Liver (tissue), 9 donors: ENCODE data around the gene PCDHGA3. TPM values are rescaled to one million over a fixed set of nuclear protein-coding genes. Genes with fewer than 3 reads are reported as not detected.
A peak's percentile ranks its signal among the peaks of the same experiment; 100 is the strongest.
"Not testable (repeated sequence)": the region's sequence is repeated elsewhere in the genome, so short reads cannot be mapped to it uniquely, and the experiment has no call there.

Experiments
- DNase-seq: peaks from one replicate; pipeline ENCODE4 v3.0.0-alpha.2; 2017; ENCODE audit warnings: low spot score
- H3K27ac ChIP-seq, 2 donors: one replicate each; pipeline ENCODE4 v1.7.0; 2013; ENCODE audit warnings: inconsistent platforms in 2 of 2, low read length in 2 of 2, control low read depth in 1 of 2, low read depth in 1 of 2, mild to moderate bottlenecking in 1 of 2
- H3K27me3 ChIP-seq, 4 donors: one replicate each; pipeline versions ENCODE4 v1.6.1 to v1.7.0; 2013; ENCODE audit warnings: low read length in 3 of 4, inconsistent platforms in 1 of 4, mild to moderate bottlenecking in 1 of 4, moderate library complexity in 1 of 4; ENCODE audit not compliant: control insufficient read depth in 4 of 4, insufficient read depth in 4 of 4
- H3K36me3 ChIP-seq, 4 donors: one replicate each; pipeline versions ENCODE4 v1.6.1 to v1.7.0; 2013; ENCODE audit warnings: low read length in 3 of 4, mild to moderate bottlenecking in 3 of 4, low read depth in 1 of 4, moderate library complexity in 1 of 4; ENCODE audit not compliant: control insufficient read depth in 4 of 4, insufficient read depth in 3 of 4
- H3K4me1 ChIP-seq, 4 donors: one replicate each; pipeline versions ENCODE4 v1.6.1 to v1.7.0; 2013; ENCODE audit warnings: low read length in 3 of 4, mild to moderate bottlenecking in 3 of 4, moderate library complexity in 1 of 4; ENCODE audit not compliant: control insufficient read depth in 4 of 4, insufficient read depth in 4 of 4
- H3K4me3 ChIP-seq, 3 donors: one replicate each; pipeline versions ENCODE4 v1.6.1 to v1.7.0; 2013; ENCODE audit warnings: low read length in 3 of 3, control low read depth in 1 of 3, low read depth in 1 of 3, mild to moderate bottlenecking in 1 of 3
- H3K9ac ChIP-seq, 2 donors: one replicate each; pipeline ENCODE4 v1.7.0; 2013; ENCODE audit warnings: low read length in 2 of 2, mild to moderate bottlenecking in 2 of 2, moderate library complexity in 2 of 2, control low read depth in 1 of 2, low read depth in 1 of 2
- H3K9me3 ChIP-seq, 4 donors: one replicate each; pipeline versions ENCODE4 v1.6.1 to v1.7.0; 2013; ENCODE audit warnings: low read length in 3 of 4; ENCODE audit not compliant: control insufficient read depth in 4 of 4
- ATF3 ChIP-seq: IDR thresholded peaks from 2 replicates; pipeline ENCODE4 v1.6.1; 2016; ENCODE audit warnings: antibody characterized with exemption
- EGR1 ChIP-seq, 2 donors: IDR thresholded peaks; 2 replicates each; pipeline ENCODE4 v1.6.1; 2016 to 2018; ENCODE audit warnings: antibody characterized with exemption in 2 of 2, low read depth in 2 of 2
- FOXA1 ChIP-seq: IDR thresholded peaks from 2 replicates; pipeline ENCODE4 v1.6.1; 2016; ENCODE audit warnings: antibody characterized with exemption
- FOXA2 ChIP-seq: IDR thresholded peaks from 2 replicates; pipeline ENCODE4 v1.6.1; 2016; ENCODE audit warnings: antibody characterized with exemption
- GABPA ChIP-seq, 2 donors: IDR thresholded peaks in 1 of 2; conservative IDR thresholded peaks in 1 of 2; 2 replicates each; pipeline ENCODE4 v1.6.1; 2016; ENCODE audit warnings: antibody characterized with exemption in 2 of 2, mild to moderate bottlenecking in 1 of 2, moderate library complexity in 1 of 2
- HNF4A ChIP-seq, 2 donors: conservative IDR thresholded peaks; 2 replicates each; pipeline ENCODE4 v1.6.1; 2016; ENCODE audit warnings: antibody characterized with exemption in 2 of 2, mild to moderate bottlenecking in 2 of 2
- HNF4G ChIP-seq: IDR thresholded peaks from 2 replicates; pipeline ENCODE4 v1.6.1; 2016; ENCODE audit warnings: antibody characterized with exemption
- JUND ChIP-seq, 2 donors: IDR thresholded peaks; 2 replicates each; pipeline ENCODE4 v1.6.1; 2016; ENCODE audit warnings: antibody characterized with exemption in 2 of 2
- MAX ChIP-seq: IDR thresholded peaks from 2 replicates; pipeline ENCODE4 v1.6.1; 2016; ENCODE audit warnings: antibody characterized with exemption
- NR2F2 ChIP-seq: IDR thresholded peaks from 2 replicates; pipeline ENCODE4 v1.6.1; 2016; ENCODE audit warnings: antibody characterized with exemption
- RAD21 ChIP-seq, 2 donors: IDR thresholded peaks; 2 replicates each; pipeline ENCODE4 v1.6.1; 2016; ENCODE audit warnings: antibody characterized with exemption in 2 of 2, mild to moderate bottlenecking in 2 of 2
- REST ChIP-seq: IDR thresholded peaks from 2 replicates; pipeline ENCODE4 v1.6.1; 2016; ENCODE audit warnings: antibody characterized with exemption, mild to moderate bottlenecking
- RXRA ChIP-seq, 2 donors: IDR thresholded peaks; 2 replicates each; pipeline ENCODE4 v1.6.1; 2017 to 2018; ENCODE audit warnings: antibody characterized with exemption in 2 of 2, mild to moderate bottlenecking in 1 of 2
- SP1 ChIP-seq: IDR thresholded peaks from 2 replicates; pipeline ENCODE4 v1.6.1; 2018; ENCODE audit warnings: antibody characterized with exemption, mild to moderate bottlenecking
- YY1 ChIP-seq: IDR thresholded peaks from 2 replicates; pipeline ENCODE4 v1.6.1; 2016; ENCODE audit warnings: antibody characterized with exemption, mild to moderate bottlenecking
- ZBTB33 ChIP-seq: IDR thresholded peaks from 2 replicates; pipeline ENCODE4 v1.6.1; 2016; ENCODE audit warnings: antibody characterized with exemption
- WGBS: extraction: QIAGEN DNeasy Blood & Tissue Kit; methylation state at CpG from one replicate; pipeline ENCODE4 v1.1.7; 2013; 5-methylcytosine and 5-hydroxymethylcytosine counted together
- polyA plus RNA-seq, 2 donors: library from polyadenylated mRNA; stranded (reverse) in 1 of 2; unstranded in 1 of 2; fragments of 200-250 nt in 1 of 2; fragments of >200 nt in 1 of 2; fragmentation: Nextera tagmentation in 1 of 2; extraction: Ambion mirVana in 1 of 2; gene quantifications; one replicate each; pipeline versions ENCODE4 v1.2.1 to v1.2.3, GENCODE V29; 2013 to 2015
- total RNA-seq, 2 donors: library from RNA; depleted of rRNA; stranded (reverse); fragments of >200 nt; gene quantifications; one replicate each; pipeline ENCODE4 v1.2.3, GENCODE V29; 2014
- donor health status: healthy.
- donor health status: healthy.
- donor health status: healthy.
- donor health status: healthy.
- donor health status: healthy.

PCDHGA3 gene
- total and polyA plus RNA-seq, 4 donors, result 0.09 to 0.59 (median 0.29) TPM

- Histone ChIP-seq H3K36me3 (peaks cover 0 to 2% (median 0%) of the 10 kb centered on the region in 4 donors), H3K9ac (no peak within 1 kb of the TSS), H3K4me1 (no peaks in the 10 kb centered on the region), H3K27me3 (peaks cover 0 to 19% (median 8%) of the 10 kb centered on the region in 4 donors), H3K27ac (no peak within 1 kb of the TSS), H3K9me3 (peaks cover 26 to 66% (median 34%) of the 10 kb centered on the region in 4 donors), H3K4me3 (peak within 1 kb of the TSS; percentile 20 to 52 (median 37))
- DNase-seq, result no peak
- TF ChIP-seq HNF4G, result no peak
- peak; percentile 34 to 43 for TF ChIP-seq RAD21 (IDR thresholded peaks at IDR 0.05)
- no peak for TF ChIP-seq GABPA (IDR thresholded peaks at IDR 0.05 in 1 of 2, conservative IDR thresholded peaks at IDR 0.05 in 1 of 2)
- WGBS, result 12% methylated on average over 27 of the region's 27 CpGs
These were observed 4.9 kb upstream of the PCDHGA3 start, which contains the start of gene PCDHGA2 for GRCh38 chr5:141338538-141339306. TSS of gene PCDHGA2 (plus strand) at chr5:141338760.

- not testable (repeated sequence) for H3K4me3 ChIP-seq, H3K9ac ChIP-seq, H3K36me3 ChIP-seq, DNase-seq, H3K4me1 ChIP-seq, H3K27ac ChIP-seq
- WGBS, result 40% methylated on average over 45 of the region's 45 CpGs
- Histone ChIP-seq H3K9me3 (peaks cover 33 to 76% (median 38%) of the 10 kb centered on the region in 4 donors), H3K27me3 (peaks cover 0 to 17% (median 10%) of the 10 kb centered on the region in 4 donors)
These were observed 2.8 kb upstream of the PCDHGA3 start for GRCh38 chr5:141340781-141341354.

- H3K27ac ChIP-seq, result no peak overlapping the region
- no peak overlapping the region for H3K9ac ChIP-seq
- DNase-seq, result no peak
- no peak for TF ChIP-seq YY1
- no peak for TF ChIP-seq EGR1 (IDR thresholded peaks at IDR 0.05; ENCODE audit: low read depth in 2 of 2)
- TF ChIP-seq HNF4G, result no peak
- H3K4me1 ChIP-seq, result no peaks in the 10 kb centered on the region
- peaks cover 0 to 2% (median 0%) of the 10 kb centered on the region in 4 donors for H3K36me3 ChIP-seq
- H3K27me3 ChIP-seq, result peaks cover 0 to 17% (median 9%) of the 10 kb centered on the region in 4 donors
- 14% methylated on average over 1 of the region's 1 CpG for WGBS
- peak overlapping the region in 1 of 3 donors; percentile 7 for H3K4me3 ChIP-seq
- H3K9me3 ChIP-seq, result peaks cover 28 to 81% (median 38%) of the 10 kb centered on the region in 4 donors
These were observed 856 bp upstream of the PCDHGA3 start for GRCh38 chr5:141342773-141343172.

GRCh38 chr5:141343953-141344463, 379 bp downstream of the PCDHGA3 start:
- TF ChIP-seq ZBTB33, result no peak
- no peak for TF ChIP-seq NR2F2
- TF ChIP-seq RXRA (IDR thresholded peaks at IDR 0.05), result no peak
- no peak for TF ChIP-seq FOXA1
- no peak for TF ChIP-seq MAX
- TF ChIP-seq SP1, result no peak
- no peak for TF ChIP-seq ATF3
- no peak for TF ChIP-seq HNF4A (conservative IDR thresholded peaks at IDR 0.05)
- no peak for TF ChIP-seq HNF4G
- no peak for TF ChIP-seq FOXA2
- no peak for TF ChIP-seq REST
- TF ChIP-seq RAD21 (IDR thresholded peaks at IDR 0.05), result no peak
- TF ChIP-seq JUND (IDR thresholded peaks at IDR 0.05), result no peak
- TF ChIP-seq YY1, result no peak
- 26% methylated on average over 31 of the region's 31 CpGs for WGBS
- no peaks in the 10 kb centered on the region for H3K4me1 ChIP-seq
- peaks cover 0 to 13% (median 6%) of the 10 kb centered on the region in 4 donors for H3K27me3 ChIP-seq
- no peak for DNase-seq
- H3K9me3 ChIP-seq, result peaks cover 29 to 78% (median 37%) of the 10 kb centered on the region in 4 donors
- peaks cover 0 to 2% (median 0%) of the 10 kb centered on the region in 4 donors for H3K36me3 ChIP-seq
- no peak overlapping the region for H3K27ac ChIP-seq
- peak overlapping the region in 2 of 3 donors; percentile 16 to 42 for H3K4me3 ChIP-seq
- no peak overlapping the region for H3K9ac ChIP-seq
